Muscle layer of duodenum (tissue), 2 donors: ENCODE data around the gene CDC14A.

Experiments used
- H3K27ac ChIP-seq: one replicate; pipeline ENCODE4 v1.7.0; 2013; ENCODE audit warnings: mild to moderate bottlenecking, low read length
- H3K27me3 ChIP-seq: one replicate; pipeline ENCODE4 v1.7.0; 2013; ENCODE audit warnings: low read depth, mild to moderate bottlenecking, control low read depth, low read length
- H3K36me3 ChIP-seq, 2 donors: one replicate each; pipeline ENCODE4 v1.7.0; 2013; ENCODE audit warnings: low read length in 2 of 2, control low read depth in 1 of 2, mild to moderate bottlenecking in 1 of 2; ENCODE audit not compliant: insufficient read depth in 2 of 2, control insufficient read depth in 1 of 2
- H3K4me1 ChIP-seq, 2 donors: one replicate each; pipeline ENCODE4 v1.7.0; 2013; ENCODE audit warnings: low read length in 2 of 2, mild to moderate bottlenecking in 2 of 2, control low read depth in 1 of 2, moderate library complexity in 1 of 2; ENCODE audit not compliant: insufficient read depth in 2 of 2, control insufficient read depth in 1 of 2
- H3K4me3 ChIP-seq, 2 donors: one replicate each; pipeline ENCODE4 v1.7.0; 2013; ENCODE audit warnings: low read length in 2 of 2, low read depth in 1 of 2, mild to moderate bottlenecking in 1 of 2
- H3K9me3 ChIP-seq, 2 donors: one replicate each; pipeline ENCODE4 v1.7.0; 2013; ENCODE audit warnings: low read length in 2 of 2, control low read depth in 1 of 2, mild to moderate bottlenecking in 1 of 2; ENCODE audit not compliant: control insufficient read depth in 1 of 2
- donor health status: healthy.

The CDC14A gene

GRCh38 chr1:100411574-100411973 lies 59.3 kb downstream of the CDC14A start:
- Histone ChIP-seq H3K4me3 (no peak overlapping the region), H3K4me1 (no peaks in the 10 kb centered on the region), H3K27ac (no peak overlapping the region)

GRCh38 chr1:100413035-100413434 lies 60.7 kb downstream of the CDC14A start:
- H3K4me1 ChIP-seq, result no peaks in the 10 kb centered on the region
- no peaks in the 10 kb centered on the region for H3K9me3 ChIP-seq
- peaks cover 0 to 4% of the 10 kb centered on the region in 2 donors for H3K36me3 ChIP-seq
- H3K4me3 ChIP-seq, result no peak overlapping the region
- H3K27ac ChIP-seq, result no peak overlapping the region
- H3K27me3 ChIP-seq, result no peaks in the 10 kb centered on the region

More at GRCh38 chr1:100411574-100411973, 59.3 kb downstream of the CDC14A start:
- Histone ChIP-seq H3K9me3 (no peaks in the 10 kb centered on the region), H3K27me3 (no peaks in the 10 kb centered on the region), H3K36me3 (peaks cover 0 to under 1% of the 10 kb centered on the region in 2 donors)

GRCh38 chr1:100414693-100415497 lies 62.6 kb downstream of the CDC14A start:
- H3K27ac ChIP-seq, result no peak overlapping the region
- no peak overlapping the region for H3K4me3 ChIP-seq
- no peaks in the 10 kb centered on the region for H3K9me3 ChIP-seq
- H3K36me3 ChIP-seq, result peaks cover 0 to 4% of the 10 kb centered on the region in 2 donors
- H3K4me1 ChIP-seq, result no peaks in the 10 kb centered on the region
- H3K27me3 ChIP-seq, result no peaks in the 10 kb centered on the region

DNA sequence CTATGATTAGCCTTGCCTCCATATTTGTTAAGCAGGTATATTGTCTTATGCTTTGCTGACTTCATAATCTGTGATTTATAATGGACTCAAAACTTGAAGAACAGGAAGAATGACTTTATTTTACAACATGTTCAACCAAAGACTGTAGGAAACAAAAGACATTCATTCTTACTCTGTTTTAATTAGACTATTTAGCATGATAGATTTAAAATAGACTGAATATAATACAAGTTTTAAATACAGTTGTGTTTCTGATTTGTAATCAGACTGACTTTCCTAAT lies 63.1 kb downstream of the CDC14A start:
- H3K27me3 ChIP-seq, result no peaks in the 10 kb centered on the region

GRCh38 chr1:100419072-100419471 lies 66.8 kb downstream of the CDC14A start:
- H3K4me3 ChIP-seq, result no peak overlapping the region
- no peaks in the 10 kb centered on the region for H3K9me3 ChIP-seq
- H3K4me1 ChIP-seq, result no peaks in the 10 kb centered on the region
- H3K36me3 ChIP-seq, result peaks cover 0 to 4% of the 10 kb centered on the region in 2 donors
- no peaks in the 10 kb centered on the region for H3K27me3 ChIP-seq
- no peak overlapping the region for H3K27ac ChIP-seq

More for the DNA sequence above, 63.1 kb downstream of the CDC14A start:
- Histone ChIP-seq H3K4me3 (no peak overlapping the region), H3K36me3 (peaks cover 0 to 4% of the 10 kb centered on the region in 2 donors), H3K9me3 (no peaks in the 10 kb centered on the region), H3K27ac (no peak overlapping the region), H3K4me1 (no peaks in the 10 kb centered on the region)

DNA sequence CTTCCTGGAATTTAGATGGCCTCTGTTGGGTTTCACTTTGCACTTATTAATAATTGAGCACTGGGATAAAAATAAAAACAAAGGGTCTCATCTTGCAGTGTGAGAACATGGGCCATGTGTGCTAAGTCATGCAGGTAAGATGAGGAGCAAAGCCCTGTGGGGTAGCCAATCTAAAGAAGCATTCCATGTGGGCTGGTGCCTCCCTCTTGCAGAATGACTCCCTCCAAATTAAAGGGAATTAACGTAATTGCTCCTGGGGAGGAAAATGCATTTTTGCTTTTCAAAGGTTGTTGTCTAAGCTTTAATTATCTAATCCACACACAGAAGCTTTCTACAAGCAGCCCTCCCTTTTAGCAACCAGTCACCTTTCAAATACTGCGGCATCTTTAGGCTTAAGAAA lies 69.8 kb downstream of the CDC14A start:
- Histone ChIP-seq H3K4me1 (no peaks in the 10 kb centered on the region), H3K36me3 (no peaks in the 10 kb centered on the region), H3K9me3 (no peaks in the 10 kb centered on the region), H3K27ac (no peak overlapping the region), H3K27me3 (no peaks in the 10 kb centered on the region), H3K4me3 (no peak overlapping the region)

DNA sequence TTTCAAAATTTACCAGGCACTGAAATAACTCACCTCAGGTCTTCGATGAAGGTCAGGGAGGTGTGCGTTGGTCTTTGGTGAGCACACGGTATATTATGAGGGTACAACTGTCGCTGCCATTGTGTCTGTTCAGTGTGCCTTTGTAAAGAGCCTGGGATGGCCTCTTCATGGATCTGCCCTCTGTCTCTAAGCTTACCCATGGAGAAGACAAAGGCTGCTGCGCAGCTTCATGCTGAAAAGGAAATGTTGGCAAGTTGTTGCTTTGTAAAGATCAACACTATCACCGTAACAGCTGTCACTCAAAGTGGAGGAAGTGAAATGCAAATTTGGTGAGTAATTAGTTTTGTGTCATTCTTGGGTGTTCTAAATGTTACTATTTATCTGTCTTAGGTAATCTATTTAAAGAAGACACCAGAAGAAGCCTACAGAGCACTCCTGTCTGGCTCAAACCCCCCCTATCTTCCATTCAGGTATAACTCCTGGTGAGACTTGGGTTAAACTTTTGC lies 71.6 kb downstream of the CDC14A start:
- Histone ChIP-seq H3K27me3 (no peaks in the 10 kb centered on the region), H3K27ac (no peak overlapping the region), H3K36me3 (no peaks in the 10 kb centered on the region), H3K4me1 (no peaks in the 10 kb centered on the region), H3K4me3 (no peak overlapping the region), H3K9me3 (no peaks in the 10 kb centered on the region)

DNA sequence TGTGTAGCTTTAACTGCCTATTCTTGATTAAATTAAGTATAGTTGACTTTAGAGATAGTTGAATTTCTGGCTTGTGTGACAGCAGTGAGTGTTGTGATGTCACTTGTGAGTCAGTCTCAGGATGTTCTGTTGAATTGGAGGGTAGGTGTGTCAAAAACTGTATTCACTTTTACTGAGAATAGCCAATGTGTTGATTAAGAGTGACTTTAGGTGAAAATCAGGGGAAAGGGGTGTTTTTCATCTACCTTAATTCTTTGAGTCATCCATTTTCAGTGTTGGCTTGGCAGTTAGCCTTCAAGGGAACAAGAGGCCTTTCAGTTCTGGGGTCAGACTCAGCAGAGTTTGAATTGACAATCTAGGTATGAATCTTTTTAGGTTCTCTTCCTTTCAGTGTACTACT lies 75.9 kb downstream of the CDC14A start:
- H3K9me3 ChIP-seq, result no peaks in the 10 kb centered on the region
- no peaks in the 10 kb centered on the region for H3K4me1 ChIP-seq
- no peaks in the 10 kb centered on the region for H3K36me3 ChIP-seq
- no peak overlapping the region for H3K4me3 ChIP-seq
- H3K27me3 ChIP-seq, result no peaks in the 10 kb centered on the region
- H3K27ac ChIP-seq, result no peak overlapping the region

- no peaks in the 10 kb centered on the region for H3K27me3 ChIP-seq
- no peaks in the 10 kb centered on the region for H3K4me1 ChIP-seq
- no peaks in the 10 kb centered on the region for H3K9me3 ChIP-seq
- H3K36me3 ChIP-seq, result no peaks in the 10 kb centered on the region
- H3K27ac ChIP-seq, result no peak overlapping the region
- H3K4me3 ChIP-seq, result no peak overlapping the region
Observed at GRCh38 chr1:100430325-100430756, 78.0 kb downstream of the CDC14A start.

DNA sequence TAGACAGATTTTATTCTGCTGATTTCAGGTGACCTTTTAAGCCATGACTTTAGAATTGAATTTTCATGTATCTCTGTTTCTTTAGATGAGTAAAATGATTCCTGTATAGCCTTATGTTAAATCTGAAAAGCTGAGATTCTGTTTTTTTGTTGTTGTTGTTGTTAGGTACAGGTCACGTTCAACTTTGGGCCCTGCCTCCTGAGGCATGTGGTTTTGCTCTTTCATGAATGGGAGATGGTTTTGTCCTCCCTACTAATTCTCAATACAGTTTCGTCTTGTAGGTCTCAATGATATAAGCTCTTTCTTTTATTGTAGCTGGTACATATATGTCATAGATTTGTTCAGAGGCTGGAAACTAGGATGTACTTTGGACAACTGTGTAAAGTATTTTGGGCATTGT lies 79.6 kb downstream of the CDC14A start:
- Histone ChIP-seq H3K9me3 (no peaks in the 10 kb centered on the region), H3K27me3 (no peaks in the 10 kb centered on the region), H3K4me1 (no peaks in the 10 kb centered on the region), H3K4me3 (no peak overlapping the region), H3K36me3 (no peaks in the 10 kb centered on the region), H3K27ac (no peak overlapping the region)

DNA sequence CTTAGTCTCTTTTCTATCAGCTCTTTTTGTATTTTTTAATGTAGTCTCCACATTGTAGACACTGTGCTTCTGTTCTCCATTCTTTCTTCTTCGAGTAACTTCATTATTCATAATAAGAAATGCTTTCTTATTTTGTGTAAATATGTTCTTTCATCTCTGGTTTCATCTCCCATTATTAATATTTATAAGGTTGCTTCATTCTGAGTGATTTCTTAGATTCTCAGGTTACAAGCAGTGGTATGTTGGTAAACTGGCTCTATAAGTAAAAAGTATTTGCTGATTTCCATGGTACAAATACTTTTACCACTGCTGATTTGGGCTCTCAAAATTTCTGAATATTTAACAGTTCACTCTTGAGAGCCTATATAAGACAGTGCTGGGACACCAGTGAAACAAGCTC lies 81.3 kb downstream of the CDC14A start:
- Histone ChIP-seq H3K27me3 (no peaks in the 10 kb centered on the region), H3K9me3 (no peaks in the 10 kb centered on the region), H3K27ac (no peak overlapping the region), H3K36me3 (no peaks in the 10 kb centered on the region), H3K4me1 (no peaks in the 10 kb centered on the region), H3K4me3 (no peak overlapping the region)

GRCh38 chr1:100434831-100435230 lies 82.5 kb downstream of the CDC14A start:
- Histone ChIP-seq H3K4me1 (peaks cover 0 to under 1% of the 10 kb centered on the region in 2 donors), H3K4me3 (no peak overlapping the region), H3K27ac (no peak overlapping the region), H3K36me3 (no peaks in the 10 kb centered on the region), H3K9me3 (no peaks in the 10 kb centered on the region), H3K27me3 (no peaks in the 10 kb centered on the region)
